D721Med (cell line): ENCODE results near the gene ITGA1.

Source experiments
- DNase-seq: peaks from one replicate; pipeline ENCODE4 v3.0.0; 2011; ENCODE audit warnings: low spot score; ENCODE audit not compliant: insufficient read length
- FAIRE-seq: peaks from 2 replicates; lab custom pipeline; 2011; peaks lifted over from hg19 to GRCh38; lab: Jason Lieb, UNC
- CTCF ChIP-seq: IDR thresholded peaks from 2 replicates; pipeline ENCODE4 v1.5.1; 2012; ENCODE audit warnings: mild to moderate bottlenecking, control low read depth; ENCODE audit not compliant: insufficient read depth; ENCODE audit errors: missing control alignments

ITGA1 gene

GRCh38 chr5:52893105-52893504 lies 105.4 kb downstream of the ITGA1 start:
- DNase-seq = no peak
- FAIRE-seq = no peak
- TF ChIP-seq CTCF = no peak

GRCh38 chr5:52893863-52894262 lies 106.1 kb downstream of the ITGA1 start:
- TF ChIP-seq CTCF = no peak
- no peak for FAIRE-seq
- no peak for DNase-seq

- DNase-seq = no peak
- TF ChIP-seq CTCF = no peak
- no peak for FAIRE-seq
Measured at GRCh38 chr5:52894451-52894850, 106.7 kb downstream of the ITGA1 start.

- no peak for TF ChIP-seq CTCF
- DNase-seq (no peak), FAIRE-seq (no peak)
Measured at GRCh38 chr5:52895075-52895474, 107.4 kb downstream of the ITGA1 start.

GRCh38 chr5:52895572-52896413 lies 108.1 kb downstream of the ITGA1 start:
- no peak for TF ChIP-seq CTCF
- DNase-seq (no peak), FAIRE-seq (no peak)

- FAIRE-seq (no peak), DNase-seq (no peak)
- TF ChIP-seq CTCF = no peak
Measured at GRCh38 chr5:52896534-52897237, 109.0 kb downstream of the ITGA1 start.

- FAIRE-seq = no peak
- TF ChIP-seq CTCF = no peak
- no peak for DNase-seq
Measured at GRCh38 chr5:52897238-52897614, 109.5 kb downstream of the ITGA1 start.
